NB4 (cell line): ENCODE measurements around the gene SLC12A7.

Experiments
- DNase-seq: peaks from one replicate; pipeline ENCODE4 v3.0.0; 2010; ENCODE audit warnings: low read depth
- H3K4me3 ChIP-seq: one replicate; pipeline ENCODE4 v1.5.1; 2011; ENCODE audit warnings: mild to moderate bottlenecking, low read depth, low read length, moderate library complexity
- CTCF ChIP-seq: IDR thresholded peaks from one replicate; pipeline ENCODE4 v1.5.1; 2012; ENCODE audit warnings: low read depth, low read length
- MYC ChIP-seq: IDR thresholded peaks from 2 replicates; pipeline ENCODE4 v1.6.1; 2011; ENCODE audit warnings: low read depth, low read length
- POLR2A ChIP-seq: IDR thresholded peaks from 2 replicates; pipeline ENCODE4 v1.6.1; 2011; ENCODE audit warnings: mild to moderate bottlenecking; ENCODE audit not compliant: insufficient read length; ENCODE audit errors: extremely low read depth
- TF ChIP-seq, protein P1 (sequence below): IDR thresholded peaks from 2 replicates; pipeline ENCODE4 v1.6.1; 2011; ENCODE audit warnings: low read depth, low read length

The SLC12A7 gene

DNA sequence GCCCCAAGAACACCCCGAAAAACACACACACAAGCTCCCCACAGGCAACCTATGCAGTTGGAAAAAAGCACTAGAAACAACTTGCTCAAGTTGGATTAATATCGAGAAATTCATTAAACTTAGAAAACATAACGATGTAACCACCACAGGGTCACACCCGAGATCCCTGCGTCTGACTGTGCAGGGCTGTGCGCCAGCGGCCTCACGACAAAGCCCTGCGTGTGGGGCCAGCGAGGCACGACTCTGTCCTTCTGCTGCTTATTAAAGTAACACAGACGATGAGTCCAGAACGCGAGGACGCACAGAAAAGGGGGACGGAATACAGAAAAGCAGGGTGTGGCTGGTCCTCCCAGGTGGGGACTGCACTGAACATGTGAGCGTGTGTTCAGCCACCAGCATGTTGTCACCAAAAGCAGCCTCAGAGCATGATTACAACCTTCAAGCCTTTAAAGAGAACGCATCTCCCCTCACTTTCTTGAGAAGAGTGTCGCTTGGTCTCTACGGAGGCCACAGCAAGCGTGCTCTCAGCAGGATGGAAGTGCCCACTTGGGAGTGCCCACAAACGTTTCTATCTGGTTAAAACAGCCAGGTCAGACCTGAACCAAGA, 14.4 kb downstream of the SLC12A7 start:
- H3K4me3 ChIP-seq, result no peak overlapping the region
- no peak for TF ChIP-seq POLR2A
- TF ChIP-seq, protein P1, sequence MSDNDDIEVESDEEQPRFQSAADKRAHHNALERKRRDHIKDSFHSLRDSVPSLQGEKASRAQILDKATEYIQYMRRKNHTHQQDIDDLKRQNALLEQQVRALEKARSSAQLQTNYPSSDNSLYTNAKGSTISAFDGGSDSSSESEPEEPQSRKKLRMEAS, result no peak
- no peak for DNase-seq

- TF ChIP-seq POLR2A (no peak), MYC (no peak), CTCF (no peak)
- TF ChIP-seq, protein P1, result no peak
- no peak for DNase-seq
- no peak overlapping the region for H3K4me3 ChIP-seq
Measured at GRCh38 chr5:1096838-1097237, 15.0 kb downstream of the SLC12A7 start.

- TF ChIP-seq POLR2A, result no peak
- DNase-seq, result no peak
- H3K4me3 ChIP-seq, result no peak overlapping the region
Measured at GRCh38 chr5:1095990-1096363, 15.9 kb downstream of the SLC12A7 start.

DNA sequence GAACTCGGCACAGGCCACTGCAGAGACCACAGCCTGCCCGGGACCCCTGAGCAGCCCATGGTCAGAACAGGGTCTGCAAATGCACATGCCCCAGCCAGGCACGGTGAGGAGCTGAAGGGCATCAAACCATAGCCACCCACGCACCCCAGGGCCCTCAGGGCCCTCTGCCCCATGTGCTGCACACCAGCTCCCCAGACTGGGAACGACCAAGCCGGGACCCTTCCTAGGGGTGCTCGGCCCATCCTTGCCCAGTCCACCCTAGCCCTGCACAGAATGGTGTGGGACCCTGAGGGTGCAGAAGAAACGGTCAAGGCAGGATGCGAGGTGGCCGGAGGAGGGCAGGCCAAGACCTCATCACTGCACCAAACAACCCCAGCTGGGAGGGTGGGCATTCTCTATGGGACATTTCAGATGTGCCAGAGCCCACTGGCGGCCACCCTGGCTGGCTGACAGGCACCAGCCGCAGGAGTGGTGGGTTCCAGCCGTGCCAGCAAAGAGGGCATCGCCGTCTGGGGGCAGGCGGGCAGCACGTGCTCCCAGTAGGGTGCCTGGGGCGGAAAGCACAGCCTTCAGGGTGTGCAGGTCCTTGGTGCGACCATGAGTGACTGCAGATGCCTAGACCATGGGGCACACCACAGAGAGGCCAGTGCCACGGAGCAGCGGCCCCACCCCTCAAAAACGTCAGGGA, 16.4 kb downstream of the SLC12A7 start:
- DNase-seq, result no peak
- H3K4me3 ChIP-seq, result no peak overlapping the region
- TF ChIP-seq, protein P1, result no peak
- TF ChIP-seq POLR2A, result no peak
- no peak for TF ChIP-seq MYC
- TF ChIP-seq CTCF, result no peak

GRCh38 chr5:1094670-1095190, 17.1 kb downstream of the SLC12A7 start:
- TF ChIP-seq MYC (no peak), POLR2A (no peak), CTCF (no peak)
- TF ChIP-seq, protein P1, result no peak
- DNase-seq, result no peak
- H3K4me3 ChIP-seq, result no peak overlapping the region

GRCh38 chr5:1093361-1093760, 18.5 kb downstream of the SLC12A7 start:
- TF ChIP-seq, protein P1, result no peak
- no peak for TF ChIP-seq CTCF
- no peak for TF ChIP-seq POLR2A
- no peak for TF ChIP-seq MYC
- DNase-seq, result no peak
- H3K4me3 ChIP-seq, result no peak overlapping the region
